GM18868 (cell line): ENCODE measurements around the gene ITPRIPL1.

Experiments used
- ATAC-seq: cut with Tn5 transposase; IDR thresholded peaks from one replicate; pipeline ENCODE4 v1.9.1; 2021; ENCODE audit warnings: mild to moderate bottlenecking, moderate library complexity; ENCODE audit not compliant: unreplicated experiment

The ITPRIPL1 gene

GRCh38 chr2:96353606-96354101 lies 28.5 kb downstream of the ITPRIPL1 start:
- ATAC-seq, result no peak

GRCh38 chr2:96354492-96354891 lies 29.4 kb downstream of the ITPRIPL1 start:
- no peak for ATAC-seq

- ATAC-seq, result no peak
Measured at GRCh38 chr2:96356889-96357288, 31.8 kb downstream of the ITPRIPL1 start.

GRCh38 chr2:96359310-96359709 lies 34.2 kb downstream of the ITPRIPL1 start:
- no peak for ATAC-seq

- no peak for ATAC-seq
Measured at GRCh38 chr2:96359866-96360265, 34.7 kb downstream of the ITPRIPL1 start.

- no peak for ATAC-seq
Measured at GRCh38 chr2:96361751-96362150, 36.6 kb downstream of the ITPRIPL1 start.

- no peak for ATAC-seq
Measured at GRCh38 chr2:96369186-96369585, 44.1 kb downstream of the ITPRIPL1 start.

- ATAC-seq, result no peak
Measured at GRCh38 chr2:96374211-96374951, 49.3 kb downstream of the ITPRIPL1 start.
